MG63 (cell line): ENCODE results near the gene FEM1C. TPM values are rescaled to one million over a fixed set of nuclear protein-coding genes. Genes with fewer than 3 reads are reported as not detected.

Source experiments
- DNase-seq: peaks from one replicate; pipeline ENCODE4 v3.0.0-alpha.2; 2020
- H3K27me3 ChIP-seq: fragments of 250-450 bp; sonication (Bioruptor Pico); 2 replicates; pipeline ENCODE4 v1.5.1; 2020; ENCODE audit warnings: mild to moderate bottlenecking, moderate library complexity
- H3K36me3 ChIP-seq: fragments of 250-450 bp; sonication (Bioruptor Pico); 2 replicates; pipeline ENCODE4 v1.5.1; 2020; ENCODE audit warnings: mild to moderate bottlenecking, moderate library complexity
- H3K4me3 ChIP-seq: fragments of 250-450 bp; sonication (Bioruptor Pico); 2 replicates; pipeline ENCODE4 v1.5.1; 2020; ENCODE audit warnings: mild to moderate bottlenecking, moderate library complexity
- H3K9me3 ChIP-seq: fragments of 250-450 bp; sonication (Bioruptor Pico); 2 replicates; pipeline ENCODE4 v1.5.1; 2020; ENCODE audit warnings: mild to moderate bottlenecking, moderate library complexity
- total RNA-seq: library from RNA; depleted of rRNA; stranded (reverse); fragments of >200 nt; shearing (Covaris generic); gene quantifications from 2 replicates; pipeline ENCODE4 v1.2.3, GENCODE V29; 2014; ENCODE audit warnings: low replicate concordance; rRNA removed

FEM1C gene
- total RNA-seq, 1 experiment from 2014 or later: 12.4 TPM

DNA sequence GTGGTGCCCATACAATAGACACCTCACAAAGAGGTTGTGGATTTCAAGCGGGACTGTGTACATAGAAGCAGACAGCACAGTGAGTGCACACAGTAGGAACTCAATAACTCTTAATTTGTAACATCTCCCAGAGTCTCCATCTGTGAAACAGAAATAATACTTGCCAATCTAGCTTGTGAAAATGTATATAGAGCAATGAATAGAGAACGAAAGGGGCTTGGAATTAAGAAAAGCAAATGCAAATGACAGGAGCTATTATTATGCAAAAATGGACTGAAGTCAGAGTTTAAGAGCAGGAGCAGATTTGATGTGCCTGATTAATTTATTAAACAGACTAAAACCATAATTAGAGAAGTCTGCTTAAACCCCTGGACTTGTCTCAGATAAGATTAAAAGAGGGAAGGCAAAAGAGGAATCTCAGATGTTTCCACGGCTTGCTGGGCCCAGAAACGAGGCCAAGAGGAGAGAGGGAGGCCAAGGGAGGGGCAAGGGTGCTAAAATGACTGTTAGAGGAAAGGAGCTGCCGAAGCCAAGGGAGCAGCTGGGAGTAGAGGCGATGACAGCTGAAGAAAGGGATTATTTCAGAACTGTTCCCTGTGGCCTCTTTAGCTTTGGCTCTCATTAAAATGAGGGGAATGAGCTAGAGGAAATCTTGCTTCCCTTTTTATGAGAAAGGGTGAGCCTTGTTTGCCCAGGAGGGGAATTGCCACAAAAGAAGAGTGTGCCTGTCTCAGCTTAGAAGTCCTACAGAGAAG, 72.1 kb downstream of the FEM1C start:
- Histone ChIP-seq H3K4me3 (no peak overlapping the region), H3K27me3 (no peaks in the 10 kb centered on the region), H3K36me3 (no peaks in the 10 kb centered on the region), H3K9me3 (no peaks in the 10 kb centered on the region)
- peak; percentile 54 for DNase-seq

DNA sequence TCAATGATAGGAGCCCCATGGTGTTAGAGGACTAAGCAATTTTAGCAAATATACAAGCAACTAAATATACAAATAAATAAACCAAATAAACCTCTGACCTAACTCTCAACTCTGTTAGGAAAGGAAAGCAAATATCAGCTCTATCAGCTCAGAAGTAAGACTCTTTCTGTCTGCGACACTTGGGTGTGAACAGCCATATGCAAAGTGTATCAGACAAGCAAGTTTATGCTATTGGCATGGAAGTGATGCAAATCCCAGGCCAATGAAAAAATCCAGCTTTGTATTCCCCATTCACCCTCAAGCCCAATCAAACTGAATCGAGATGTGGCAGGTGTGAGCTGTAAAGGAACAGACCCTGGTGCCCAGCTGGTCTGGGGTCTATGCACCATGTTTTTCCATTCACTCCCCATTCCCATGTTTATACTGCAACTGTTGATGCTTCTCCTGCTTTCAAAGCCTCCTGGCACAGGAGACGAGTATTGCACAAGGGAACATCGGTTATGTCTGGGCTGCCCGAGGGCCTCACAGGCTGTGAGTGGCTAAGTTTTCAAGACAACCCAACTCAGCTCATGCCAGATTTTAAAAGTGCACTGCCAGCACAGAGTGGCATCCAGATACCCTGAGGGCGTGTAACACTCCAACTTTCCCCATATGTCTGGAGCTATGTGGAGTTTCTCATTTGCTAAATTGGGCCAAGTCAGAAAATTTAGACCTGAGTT, 73.1 kb downstream of the FEM1C start:
- no peak overlapping the region for H3K4me3 ChIP-seq
- H3K9me3 ChIP-seq: no peaks in the 10 kb centered on the region
- no peaks in the 10 kb centered on the region for H3K36me3 ChIP-seq
- DNase-seq: peak; percentile 75
- H3K27me3 ChIP-seq: no peaks in the 10 kb centered on the region

DNA sequence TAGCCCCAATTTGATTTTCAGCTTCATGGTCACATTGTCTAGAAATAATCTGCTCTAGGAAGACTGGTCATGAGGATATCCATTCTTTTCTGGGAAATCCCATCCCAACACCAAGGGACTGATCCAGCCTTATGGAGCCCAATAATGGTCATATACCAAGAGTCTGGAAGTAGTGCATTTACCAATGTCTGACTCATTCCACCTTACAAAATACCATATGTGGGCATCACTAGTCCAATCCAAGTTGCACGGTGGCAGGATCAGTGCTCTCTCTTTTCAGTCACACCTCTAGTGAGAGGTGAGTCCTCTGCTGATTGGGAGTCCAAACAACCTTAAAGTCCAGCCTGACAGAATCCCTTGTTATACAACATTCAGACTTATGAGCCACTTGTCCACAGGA, 73.7 kb downstream of the FEM1C start:
- DNase-seq: no peak
- Histone ChIP-seq H3K4me3 (no peak overlapping the region), H3K36me3 (no peaks in the 10 kb centered on the region), H3K9me3 (no peaks in the 10 kb centered on the region), H3K27me3 (no peaks in the 10 kb centered on the region)

Other genes with a start within 250 kb of the FEM1C start
- 13.9 and 20.8 TPM in 2 replicates for gene CCDC112, start 248.1 kb downstream of the FEM1C start, total RNA-seq
- 1.2 and 6.3 TPM in 2 replicates for gene TICAM2, start 57.7 kb upstream of the FEM1C start, total RNA-seq
- 57.0 and 78.8 TPM in 2 replicates for gene TMED7, start 81.3 kb upstream of the FEM1C start, total RNA-seq